SK-N-SH (cell line): Measurements from ENCODE around the gene FLNA.
A peak's percentile ranks its signal among the peaks of the same experiment; 100 is the strongest.

ENCODE experiments used
- EP300 ChIP-seq, 2 experiments: IDR thresholded peaks; 2 replicates each; pipeline versions ENCODE4 v1.4.0 to v1.6.1; 2012; ENCODE audit warnings: borderline replicate concordance in 1 of 2, low read depth in 1 of 2, low read length in 1 of 2
- FOXM1 ChIP-seq: IDR thresholded peaks from 2 replicates; pipeline ENCODE4 v1.4.0; 2012; ENCODE audit warnings: low read depth, mild to moderate bottlenecking
- MXI1 ChIP-seq: IDR thresholded peaks from 2 replicates; pipeline ENCODE4 v1.6.1; 2012; ENCODE audit warnings: mild to moderate bottlenecking, low read depth, low read length, improper control_type of control experiment
- NRF1 ChIP-seq: IDR thresholded peaks from 2 replicates; pipeline ENCODE4 v1.6.1; 2012; ENCODE audit warnings: low read depth, mild to moderate bottlenecking, low read length
- POLR2AphosphoS5 ChIP-seq: IDR thresholded peaks from 2 replicates; pipeline ENCODE4 v1.6.1; 2012; ENCODE audit warnings: low read depth, low read length
- RAD21 ChIP-seq: IDR thresholded peaks from 2 replicates; pipeline ENCODE4 v1.6.1; 2012; ENCODE audit warnings: mild to moderate bottlenecking, low read length
- RFX5 ChIP-seq: IDR thresholded peaks from 2 replicates; pipeline ENCODE4 v1.6.1; 2012; ENCODE audit warnings: mild to moderate bottlenecking, improper control_type of control experiment, low read length
- RXRA ChIP-seq: IDR thresholded peaks from 2 replicates; pipeline ENCODE4 v1.4.0; 2012; ENCODE audit warnings: low read depth, mild to moderate bottlenecking, borderline replicate concordance
- SIN3A ChIP-seq: IDR thresholded peaks from 2 replicates; pipeline ENCODE4 v1.6.1; 2012; ENCODE audit warnings: low read depth, mild to moderate bottlenecking, low read length, moderate library complexity, borderline replicate concordance
- TF ChIP-seq, protein P1 (sequence below): fragments of 200-600 bp; sonication (generic); IDR thresholded peaks from 2 replicates; pipeline ENCODE4 v1.6.1; 2017; ENCODE audit warnings: antibody characterized with exemption, mild to moderate bottlenecking, moderate library complexity
- TF ChIP-seq, protein P2 (sequence below): fragments of 150-350 bp; IDR thresholded peaks from 2 replicates; pipeline ENCODE4 v1.6.1; 2017; ENCODE audit warnings: antibody characterized with exemption, low read length, low read depth, borderline replicate concordance
- TF ChIP-seq, protein P3 (sequence below): IDR thresholded peaks from 2 replicates; pipeline ENCODE4 v1.6.1; 2012; ENCODE audit warnings: mild to moderate bottlenecking, low read depth, low read length, moderate library complexity

GRCh38 chrX:154317391-154317995 lies 56.9 kb downstream of the FLNA start:
- no peak for TF ChIP-seq RFX5
- TF ChIP-seq, protein P1, sequence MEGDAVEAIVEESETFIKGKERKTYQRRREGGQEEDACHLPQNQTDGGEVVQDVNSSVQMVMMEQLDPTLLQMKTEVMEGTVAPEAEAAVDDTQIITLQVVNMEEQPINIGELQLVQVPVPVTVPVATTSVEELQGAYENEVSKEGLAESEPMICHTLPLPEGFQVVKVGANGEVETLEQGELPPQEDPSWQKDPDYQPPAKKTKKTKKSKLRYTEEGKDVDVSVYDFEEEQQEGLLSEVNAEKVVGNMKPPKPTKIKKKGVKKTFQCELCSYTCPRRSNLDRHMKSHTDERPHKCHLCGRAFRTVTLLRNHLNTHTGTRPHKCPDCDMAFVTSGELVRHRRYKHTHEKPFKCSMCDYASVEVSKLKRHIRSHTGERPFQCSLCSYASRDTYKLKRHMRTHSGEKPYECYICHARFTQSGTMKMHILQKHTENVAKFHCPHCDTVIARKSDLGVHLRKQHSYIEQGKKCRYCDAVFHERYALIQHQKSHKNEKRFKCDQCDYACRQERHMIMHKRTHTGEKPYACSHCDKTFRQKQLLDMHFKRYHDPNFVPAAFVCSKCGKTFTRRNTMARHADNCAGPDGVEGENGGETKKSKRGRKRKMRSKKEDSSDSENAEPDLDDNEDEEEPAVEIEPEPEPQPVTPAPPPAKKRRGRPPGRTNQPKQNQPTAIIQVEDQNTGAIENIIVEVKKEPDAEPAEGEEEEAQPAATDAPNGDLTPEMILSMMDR = peak; percentile 63
- TF ChIP-seq FOXM1 = no peak
- no peak for TF ChIP-seq RXRA
- no peak for TF ChIP-seq EP300 (IDR thresholded peaks at IDR 0.05; ENCODE audit: borderline replicate concordance in 1 of 2, low read depth in 1 of 2, low read length in 1 of 2)
- TF ChIP-seq, protein P2, sequence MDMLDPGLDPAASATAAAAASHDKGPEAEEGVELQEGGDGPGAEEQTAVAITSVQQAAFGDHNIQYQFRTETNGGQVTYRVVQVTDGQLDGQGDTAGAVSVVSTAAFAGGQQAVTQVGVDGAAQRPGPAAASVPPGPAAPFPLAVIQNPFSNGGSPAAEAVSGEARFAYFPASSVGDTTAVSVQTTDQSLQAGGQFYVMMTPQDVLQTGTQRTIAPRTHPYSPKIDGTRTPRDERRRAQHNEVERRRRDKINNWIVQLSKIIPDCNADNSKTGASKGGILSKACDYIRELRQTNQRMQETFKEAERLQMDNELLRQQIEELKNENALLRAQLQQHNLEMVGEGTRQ = no peak
- TF ChIP-seq NRF1 = no peak
- TF ChIP-seq, protein P3, sequence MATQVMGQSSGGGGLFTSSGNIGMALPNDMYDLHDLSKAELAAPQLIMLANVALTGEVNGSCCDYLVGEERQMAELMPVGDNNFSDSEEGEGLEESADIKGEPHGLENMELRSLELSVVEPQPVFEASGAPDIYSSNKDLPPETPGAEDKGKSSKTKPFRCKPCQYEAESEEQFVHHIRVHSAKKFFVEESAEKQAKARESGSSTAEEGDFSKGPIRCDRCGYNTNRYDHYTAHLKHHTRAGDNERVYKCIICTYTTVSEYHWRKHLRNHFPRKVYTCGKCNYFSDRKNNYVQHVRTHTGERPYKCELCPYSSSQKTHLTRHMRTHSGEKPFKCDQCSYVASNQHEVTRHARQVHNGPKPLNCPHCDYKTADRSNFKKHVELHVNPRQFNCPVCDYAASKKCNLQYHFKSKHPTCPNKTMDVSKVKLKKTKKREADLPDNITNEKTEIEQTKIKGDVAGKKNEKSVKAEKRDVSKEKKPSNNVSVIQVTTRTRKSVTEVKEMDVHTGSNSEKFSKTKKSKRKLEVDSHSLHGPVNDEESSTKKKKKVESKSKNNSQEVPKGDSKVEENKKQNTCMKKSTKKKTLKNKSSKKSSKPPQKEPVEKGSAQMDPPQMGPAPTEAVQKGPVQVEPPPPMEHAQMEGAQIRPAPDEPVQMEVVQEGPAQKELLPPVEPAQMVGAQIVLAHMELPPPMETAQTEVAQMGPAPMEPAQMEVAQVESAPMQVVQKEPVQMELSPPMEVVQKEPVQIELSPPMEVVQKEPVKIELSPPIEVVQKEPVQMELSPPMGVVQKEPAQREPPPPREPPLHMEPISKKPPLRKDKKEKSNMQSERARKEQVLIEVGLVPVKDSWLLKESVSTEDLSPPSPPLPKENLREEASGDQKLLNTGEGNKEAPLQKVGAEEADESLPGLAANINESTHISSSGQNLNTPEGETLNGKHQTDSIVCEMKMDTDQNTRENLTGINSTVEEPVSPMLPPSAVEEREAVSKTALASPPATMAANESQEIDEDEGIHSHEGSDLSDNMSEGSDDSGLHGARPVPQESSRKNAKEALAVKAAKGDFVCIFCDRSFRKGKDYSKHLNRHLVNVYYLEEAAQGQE = no peak
- no peak for TF ChIP-seq POLR2AphosphoS5
- no peak for TF ChIP-seq MXI1
- no peak for TF ChIP-seq SIN3A
- peak; percentile 35; the same call in 1 of the 2 replicates for TF ChIP-seq RAD21
